Kidney capillary endothelial cell (primary cell): ENCODE data around the gene NUP93.
"Not testable (repeated sequence)": the region's sequence is repeated elsewhere in the genome, so short reads cannot be mapped to it uniquely, and the experiment has no call there.

ENCODE experiments used
- DNase-seq: peaks from one replicate; pipeline ENCODE4 v3.0.0-alpha.2; 2018; ENCODE audit warnings: low spot score

The NUP93 gene

GRCh38 chr16:56779906-56780305 is 50.0 kb downstream of the NUP93 start:
- DNase-seq, result no peak

GRCh38 chr16:56780646-56781045 is 50.7 kb downstream of the NUP93 start:
- no peak for DNase-seq

- DNase-seq, result no peak
These were observed 51.6 kb downstream of the NUP93 start for GRCh38 chr16:56781528-56781961.

- DNase-seq, result no peak
These were observed 53.4 kb downstream of the NUP93 start for GRCh38 chr16:56783344-56783743.

- no peak for DNase-seq
These were observed 55.4 kb downstream of the NUP93 start for GRCh38 chr16:56785317-56785716.

- no peak for DNase-seq
These were observed 57.2 kb downstream of the NUP93 start for GRCh38 chr16:56787167-56787566.

- DNase-seq, result no peak
These were observed 58.5 kb downstream of the NUP93 start for GRCh38 chr16:56788435-56788834.

GRCh38 chr16:56789360-56789759 is 59.4 kb downstream of the NUP93 start:
- DNase-seq, result peak; percentile 20

- DNase-seq, result no peak
These were observed 63.0 kb downstream of the NUP93 start for GRCh38 chr16:56792967-56793366.

- DNase-seq, result peak; percentile 37
These were observed 63.6 kb downstream of the NUP93 start for GRCh38 chr16:56793492-56793891.

GRCh38 chr16:56795011-56795410 is 65.1 kb downstream of the NUP93 start:
- DNase-seq, result peak; percentile 16

GRCh38 chr16:56797038-56797437 is 67.1 kb downstream of the NUP93 start:
- DNase-seq, result not testable (repeated sequence)

- DNase-seq, result no peak
These were observed 67.9 kb downstream of the NUP93 start for GRCh38 chr16:56797861-56798260.

GRCh38 chr16:56798955-56799354 is 69.0 kb downstream of the NUP93 start:
- no peak for DNase-seq

- no peak for DNase-seq
These were observed 70.4 kb downstream of the NUP93 start for GRCh38 chr16:56800355-56800754.

- no peak for DNase-seq
These were observed 71.8 kb downstream of the NUP93 start for GRCh38 chr16:56801762-56802161.

- peak; percentile 77 for DNase-seq
These were observed 77.2 kb downstream of the NUP93 start for GRCh38 chr16:56807011-56807675.

- not testable (repeated sequence) for DNase-seq
These were observed 77.7 kb downstream of the NUP93 start for GRCh38 chr16:56807676-56808067.

GRCh38 chr16:56810954-56811353 is 81.0 kb downstream of the NUP93 start:
- DNase-seq, result no peak

GRCh38 chr16:56811602-56812001 is 81.7 kb downstream of the NUP93 start:
- not testable (repeated sequence) for DNase-seq

- DNase-seq, result peak; percentile 65
These were observed 83.0 kb downstream of the NUP93 start for GRCh38 chr16:56812884-56813283.

GRCh38 chr16:56814537-56815432 is 84.9 kb downstream of the NUP93 start:
- no peak for DNase-seq

GRCh38 chr16:56815721-56816120 is 85.8 kb downstream of the NUP93 start:
- DNase-seq, result no peak
